Limb (tissue), 2 donors: ENCODE data around the gene PTPRK.
"Not testable (repeated sequence)": the region's sequence is repeated elsewhere in the genome, so short reads cannot be mapped to it uniquely, and the experiment has no call there.

Source experiments
- DNase-seq, 2 donors: peaks; one replicate each; pipeline ENCODE4 v3.0.0-alpha.2; 2016; ENCODE audit errors: extremely low spot score in 2 of 2

PTPRK gene

DNA sequence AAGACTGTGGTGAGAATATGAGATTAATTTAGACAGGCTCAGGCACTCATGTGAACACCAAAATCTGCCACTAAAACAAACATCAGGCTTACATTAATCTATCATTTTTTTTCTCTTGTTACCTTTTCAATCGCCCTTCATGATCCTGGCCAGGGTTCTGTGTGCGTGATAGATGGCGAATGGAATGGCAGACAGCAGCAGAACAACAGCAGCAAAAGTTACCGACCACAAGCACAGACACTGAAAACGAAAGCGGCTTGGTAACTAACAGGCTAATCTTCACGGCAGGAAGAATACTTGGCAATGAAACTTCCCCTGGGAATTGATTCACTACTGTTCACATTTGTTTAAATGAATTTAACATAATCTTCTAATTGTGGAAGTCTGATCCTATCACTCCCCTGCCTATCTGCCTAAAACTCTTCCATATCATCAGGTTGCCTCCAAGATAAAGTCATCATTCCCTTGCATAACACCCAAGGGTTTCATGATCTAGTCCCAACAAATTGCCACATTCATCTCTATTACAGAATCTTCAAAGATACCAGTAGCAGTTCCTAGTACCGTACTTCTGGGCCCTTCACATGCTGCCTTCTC lies 28.7 kb downstream of the PTPRK start:
- DNase-seq = no peak

GRCh38 chr6:128491100-128491581 lies 29.3 kb downstream of the PTPRK start:
- DNase-seq = no peak

- DNase-seq = no peak
Observed at GRCh38 chr6:128487746-128488145, 32.7 kb downstream of the PTPRK start.

- no peak for DNase-seq
Observed at GRCh38 chr6:128487055-128487454, 33.3 kb downstream of the PTPRK start.

GRCh38 chr6:128486580-128486979 lies 33.8 kb downstream of the PTPRK start:
- DNase-seq = not testable (repeated sequence)

DNA sequence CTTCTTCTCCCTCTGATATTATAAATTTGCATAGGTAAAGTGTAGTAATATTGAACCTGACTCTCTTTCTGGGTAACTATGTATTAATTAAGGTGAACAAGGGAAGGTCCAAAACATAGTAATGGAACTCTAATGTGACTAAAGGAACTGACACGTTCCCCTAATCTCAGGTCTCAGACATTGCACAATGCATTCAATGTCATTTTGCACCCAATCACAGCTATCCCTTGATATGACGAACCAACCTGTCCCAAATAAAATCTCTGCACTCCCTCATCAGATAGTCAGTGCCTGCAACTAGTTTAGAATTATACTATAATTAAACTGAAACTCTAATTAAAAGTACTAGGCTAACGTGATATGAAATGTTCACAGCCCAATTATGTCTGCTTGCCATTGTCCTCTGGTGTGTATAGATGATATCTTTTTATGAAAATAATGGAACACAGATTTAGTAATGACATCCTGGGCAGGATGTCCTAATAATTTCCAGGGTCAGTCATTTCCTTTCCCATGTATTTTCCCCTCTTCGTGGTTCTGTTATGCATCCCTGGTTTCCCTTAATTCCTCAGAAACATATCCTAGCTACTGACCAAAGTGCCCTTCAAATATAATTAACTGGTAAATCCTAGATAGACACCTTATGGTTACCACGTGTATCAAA lies 36.8 kb downstream of the PTPRK start:
- DNase-seq = no peak

DNA sequence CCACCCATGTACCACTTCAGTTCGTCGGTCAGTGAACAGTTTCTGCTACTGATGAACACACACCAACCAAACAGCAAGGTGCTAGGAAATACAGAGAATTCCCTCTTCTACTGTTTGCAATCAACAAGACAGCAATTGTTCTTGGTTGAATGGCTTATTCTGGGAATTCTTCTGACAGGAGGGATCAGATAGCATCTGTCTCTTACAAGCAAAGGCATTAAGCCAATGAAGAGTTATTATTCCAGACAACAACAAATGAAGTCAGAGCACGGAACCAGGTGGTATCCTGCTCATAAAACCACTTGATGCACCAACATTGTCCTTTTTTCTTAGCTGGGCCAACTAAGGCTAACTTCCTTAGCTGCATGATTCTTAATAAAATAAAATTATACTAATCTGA lies 37.8 kb downstream of the PTPRK start:
- no peak for DNase-seq

DNA sequence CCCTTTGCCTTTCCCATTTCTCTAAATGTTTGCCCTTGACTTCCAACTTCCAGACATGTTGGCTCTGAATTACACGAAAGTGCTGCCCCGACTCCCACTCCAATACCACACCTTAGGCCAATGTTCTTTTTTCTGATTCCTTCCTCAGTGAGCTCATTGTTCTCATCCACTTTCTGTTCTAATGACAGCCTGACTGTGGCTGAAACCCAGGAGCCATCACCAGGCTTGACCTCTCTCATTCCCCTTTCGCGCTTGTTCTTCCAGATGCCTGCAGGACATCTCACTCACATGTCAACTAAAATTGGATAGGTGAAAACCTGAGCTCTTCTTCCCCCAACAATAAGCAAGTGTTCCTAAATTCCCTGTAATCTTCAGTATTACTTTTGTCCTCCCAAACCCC lies 40.4 kb downstream of the PTPRK start:
- DNase-seq = no peak

DNA sequence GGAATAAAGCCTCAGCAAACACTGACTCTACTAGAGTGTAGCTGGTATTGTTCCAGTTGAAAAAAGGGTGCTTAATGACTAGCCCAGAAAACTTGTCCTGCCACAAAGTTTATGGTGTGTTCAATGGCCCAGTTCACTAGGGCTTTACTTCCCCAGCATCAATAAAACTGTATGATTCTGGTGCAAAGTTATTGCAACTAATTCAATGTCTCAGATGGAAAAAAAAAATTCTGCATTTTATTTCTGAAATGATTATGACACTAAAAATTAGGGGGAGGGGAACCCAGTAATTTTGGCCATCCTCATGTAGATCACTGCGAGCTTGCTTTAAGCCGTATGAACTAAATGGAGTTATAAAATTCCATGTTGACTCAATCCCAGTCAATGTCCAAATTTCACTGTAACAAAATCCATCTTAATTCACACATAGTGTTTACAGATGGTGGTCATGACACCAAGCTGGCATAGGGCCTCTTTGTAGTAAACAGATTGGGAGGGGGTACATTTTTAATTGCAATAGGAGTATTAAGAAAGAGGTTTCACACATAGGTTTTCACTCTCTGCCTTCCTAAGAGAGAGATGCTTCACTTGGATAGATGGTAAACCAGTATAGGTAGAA lies 41.2 kb downstream of the PTPRK start:
- no peak for DNase-seq

- no peak for DNase-seq
Observed at GRCh38 chr6:128478230-128479047, 42.0 kb downstream of the PTPRK start.

DNA sequence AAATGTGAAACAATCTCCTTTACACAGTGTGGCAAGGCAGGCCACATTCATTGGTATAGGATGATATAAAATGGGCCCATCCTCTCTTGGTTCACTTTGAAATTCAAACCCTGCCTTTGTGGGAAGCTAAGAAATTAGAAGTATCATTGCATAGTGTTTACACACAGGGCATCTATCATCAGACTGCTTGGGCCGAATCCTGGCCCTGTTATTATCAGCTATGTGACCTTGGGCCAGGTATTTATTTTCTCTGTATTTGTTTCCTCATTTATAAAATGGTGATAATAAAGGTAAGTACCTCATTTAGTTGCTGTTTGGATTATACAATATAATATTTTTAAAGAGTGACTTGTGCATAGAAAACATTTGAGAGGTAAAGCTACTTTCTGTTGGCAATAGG lies 45.5 kb downstream of the PTPRK start:
- no peak for DNase-seq

GRCh38 chr6:128474481-128474880 lies 45.9 kb downstream of the PTPRK start:
- DNase-seq = no peak

- DNase-seq = no peak
Observed at GRCh38 chr6:128471907-128472306, 48.5 kb downstream of the PTPRK start.

- no peak for DNase-seq
Observed at GRCh38 chr6:128465368-128466343, 54.7 kb downstream of the PTPRK start.

DNA sequence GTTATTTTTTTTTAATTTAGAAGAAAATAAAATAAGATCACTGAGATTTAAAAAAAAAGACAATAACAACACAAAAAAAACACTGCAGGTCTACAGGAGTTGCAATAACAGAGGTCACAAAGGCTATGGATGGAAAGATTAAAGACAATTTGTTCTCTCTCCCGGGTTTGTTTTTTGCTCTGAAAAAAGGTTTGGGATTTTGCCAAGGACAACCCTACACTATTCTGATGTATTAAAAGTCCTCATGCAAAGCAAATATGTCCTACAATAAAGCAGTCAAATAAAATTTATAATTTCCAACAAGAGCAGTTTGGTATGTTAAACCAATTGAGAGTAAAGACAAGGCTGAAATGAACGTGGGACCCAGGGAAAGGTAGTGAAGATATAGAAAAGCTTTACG lies 55.6 kb downstream of the PTPRK start:
- no peak for DNase-seq

- no peak for DNase-seq
Observed at GRCh38 chr6:128463942-128464341, 56.5 kb downstream of the PTPRK start.

GRCh38 chr6:128461501-128461900 lies 58.9 kb downstream of the PTPRK start:
- no peak for DNase-seq

DNA sequence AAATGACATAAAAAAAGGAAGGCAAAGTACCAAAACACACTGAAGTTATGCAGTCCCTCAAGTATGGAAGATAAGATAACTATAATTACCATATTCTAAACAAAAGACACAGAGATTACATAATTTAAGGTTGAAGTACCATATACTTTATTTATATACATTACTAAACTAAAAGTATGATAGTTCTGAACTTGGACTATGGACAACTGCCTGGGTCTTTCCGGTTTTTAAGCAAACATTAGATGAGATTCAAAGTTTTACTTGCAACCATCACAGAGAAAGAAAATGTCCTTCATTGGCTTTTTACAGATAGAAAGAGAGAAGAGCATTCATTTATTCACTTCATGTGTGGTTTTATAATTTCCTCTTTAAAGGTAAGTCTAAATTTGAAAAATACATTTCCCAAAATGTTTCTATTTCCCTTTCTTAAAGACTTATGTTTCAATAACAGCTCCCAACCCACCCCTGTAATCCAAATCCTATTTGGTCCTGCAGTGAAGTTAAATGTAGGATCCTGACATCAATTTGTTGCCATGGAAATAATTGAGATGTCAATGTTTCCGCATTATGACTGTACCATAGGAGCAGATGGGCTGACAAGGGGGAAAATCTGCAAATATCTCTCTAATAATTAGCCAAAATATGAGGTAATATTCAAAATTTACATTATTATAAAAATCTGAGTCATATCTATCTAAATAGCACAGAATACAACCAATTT lies 63.7 kb downstream of the PTPRK start:
- DNase-seq = no peak

- DNase-seq = no peak
Observed at GRCh38 chr6:128455959-128456358, 64.4 kb downstream of the PTPRK start.

DNA sequence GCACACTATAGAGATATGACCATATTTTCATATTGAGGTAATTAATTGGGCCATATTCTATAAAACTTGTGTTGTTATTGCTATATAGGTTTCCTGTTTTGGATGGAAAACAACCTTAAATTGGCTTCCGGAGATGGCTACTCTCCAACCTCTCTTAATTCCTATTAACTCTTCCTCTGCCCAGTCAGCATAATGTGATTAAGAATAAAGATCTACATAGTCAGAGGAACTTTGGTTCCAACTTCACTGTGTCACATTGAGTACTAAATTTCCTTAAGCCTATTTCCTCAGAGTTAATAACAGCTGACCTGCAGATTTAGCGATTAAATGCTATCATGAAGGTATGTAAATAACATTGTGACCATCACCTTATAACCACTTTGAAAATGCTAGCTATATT lies 67.7 kb downstream of the PTPRK start:
- no peak for DNase-seq
